ENCODE measurements around the gene RALGAPB.
"Not testable (repeated sequence)": the region's sequence is repeated elsewhere in the genome, so short reads cannot be mapped to it uniquely, and the experiment has no call there.

GRCh38 chr20:38432870-38433269, 39.8 kb upstream of the RALGAPB start:
- TF ChIP-seq, protein P1, sequence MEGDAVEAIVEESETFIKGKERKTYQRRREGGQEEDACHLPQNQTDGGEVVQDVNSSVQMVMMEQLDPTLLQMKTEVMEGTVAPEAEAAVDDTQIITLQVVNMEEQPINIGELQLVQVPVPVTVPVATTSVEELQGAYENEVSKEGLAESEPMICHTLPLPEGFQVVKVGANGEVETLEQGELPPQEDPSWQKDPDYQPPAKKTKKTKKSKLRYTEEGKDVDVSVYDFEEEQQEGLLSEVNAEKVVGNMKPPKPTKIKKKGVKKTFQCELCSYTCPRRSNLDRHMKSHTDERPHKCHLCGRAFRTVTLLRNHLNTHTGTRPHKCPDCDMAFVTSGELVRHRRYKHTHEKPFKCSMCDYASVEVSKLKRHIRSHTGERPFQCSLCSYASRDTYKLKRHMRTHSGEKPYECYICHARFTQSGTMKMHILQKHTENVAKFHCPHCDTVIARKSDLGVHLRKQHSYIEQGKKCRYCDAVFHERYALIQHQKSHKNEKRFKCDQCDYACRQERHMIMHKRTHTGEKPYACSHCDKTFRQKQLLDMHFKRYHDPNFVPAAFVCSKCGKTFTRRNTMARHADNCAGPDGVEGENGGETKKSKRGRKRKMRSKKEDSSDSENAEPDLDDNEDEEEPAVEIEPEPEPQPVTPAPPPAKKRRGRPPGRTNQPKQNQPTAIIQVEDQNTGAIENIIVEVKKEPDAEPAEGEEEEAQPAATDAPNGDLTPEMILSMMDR (IDR thresholded peaks at IDR 0.05) = not testable (repeated sequence)
- not testable (repeated sequence) for TF ChIP-seq CREB1 (CRISPR knock-in tag; IDR thresholded peaks at IDR 0.05); SP1 (CRISPR knock-in tag; conservative IDR thresholded peaks at IDR 0.05); RELA (CRISPR knock-in tag; IDR thresholded peaks at IDR 0.05; ENCODE audit: borderline replicate concordance); NFATC4 (CRISPR knock-in tag; IDR thresholded peaks at IDR 0.05)
